HG02759 (cell line): ENCODE measurements around the gene ZBTB17.
A peak's percentile ranks its signal among the peaks of the same experiment; 100 is the strongest.
"Not testable (repeated sequence)": the region's sequence is repeated elsewhere in the genome, so short reads cannot be mapped to it uniquely, and the experiment has no call there.

Source experiments
- ATAC-seq: cut with Tn5 transposase; IDR thresholded peaks from one replicate; pipeline ENCODE4 v1.9.1; 2021; ENCODE audit warnings: mild to moderate bottlenecking, moderate library complexity; ENCODE audit not compliant: unreplicated experiment

ZBTB17 gene

GRCh38 chr1:15991427-15992186, 15.7 kb upstream of the ZBTB17 start:
- ATAC-seq: no peak

GRCh38 chr1:15989776-15990175, 13.9 kb upstream of the ZBTB17 start:
- no peak for ATAC-seq

GRCh38 chr1:15988856-15989736, 13.2 kb upstream of the ZBTB17 start:
- ATAC-seq: no peak

GRCh38 chr1:15985611-15986297, 9.9 kb upstream of the ZBTB17 start:
- no peak for ATAC-seq

- no peak for ATAC-seq
Measured at GRCh38 chr1:15983275-15983674, 7.4 kb upstream of the ZBTB17 start.

GRCh38 chr1:15981679-15982078, 5.8 kb upstream of the ZBTB17 start:
- no peak for ATAC-seq

- ATAC-seq: not testable (repeated sequence)
Measured at GRCh38 chr1:15977947-15978346, 2.0 kb upstream of the ZBTB17 start.

GRCh38 chr1:15975358-15975804, 520 bp downstream of the ZBTB17 start:
- peak; percentile 59 for ATAC-seq

- ATAC-seq: peak; percentile 35
Measured at GRCh38 chr1:15974855-15975254, 1.0 kb downstream of the ZBTB17 start.

GRCh38 chr1:15973772-15974171, 2.1 kb downstream of the ZBTB17 start:
- ATAC-seq: no peak

- no peak for ATAC-seq
Measured at GRCh38 chr1:15972409-15972808, 3.5 kb downstream of the ZBTB17 start.

GRCh38 chr1:15970911-15971310, 5.0 kb downstream of the ZBTB17 start:
- no peak for ATAC-seq

GRCh38 chr1:15969321-15969880, 6.5 kb downstream of the ZBTB17 start:
- no peak for ATAC-seq

GRCh38 chr1:15968172-15968571, 7.7 kb downstream of the ZBTB17 start:
- no peak for ATAC-seq

GRCh38 chr1:15966956-15967344, 9.0 kb downstream of the ZBTB17 start:
- ATAC-seq: no peak

- ATAC-seq: peak; percentile 71
Measured at GRCh38 chr1:15966081-15966955, 9.6 kb downstream of the ZBTB17 start.

- ATAC-seq: no peak
Measured at GRCh38 chr1:15965228-15965767, 10.6 kb downstream of the ZBTB17 start.

GRCh38 chr1:15963968-15964648, 11.8 kb downstream of the ZBTB17 start:
- ATAC-seq: no peak

- no peak for ATAC-seq
Measured at GRCh38 chr1:15963363-15963967, 12.4 kb downstream of the ZBTB17 start.
